Kidney (tissue), 14 donors: ENCODE measurements around the gene RPL10. TPM values are rescaled to one million over a fixed set of nuclear protein-coding genes. Genes with fewer than 3 reads are reported as not detected.
A peak's percentile ranks its signal among the peaks of the same experiment; 100 is the strongest.

Source experiments
- DNase-seq, 5 donors: peaks; one replicate each; pipeline ENCODE4 v3.0.0-alpha.2; 2013 to 2020
- FAIRE-seq: peaks from 2 replicates; lab custom pipeline; 2012; peaks lifted over from hg19 to GRCh38; lab: Jason Lieb, UNC
- H3K27ac ChIP-seq, 2 donors: one replicate each; pipeline ENCODE4 v1.7.0; 2013; ENCODE audit warnings: low read depth in 2 of 2, low read length in 2 of 2, inconsistent platforms in 1 of 2
- H3K27me3 ChIP-seq: one replicate; pipeline ENCODE4 v1.7.1; 2013; ENCODE audit warnings: low read length, inconsistent platforms; ENCODE audit not compliant: control insufficient read depth, insufficient read depth
- H3K36me3 ChIP-seq, 3 donors: one replicate each; pipeline versions ENCODE4 v1.7.0 to v1.7.1; 2013; ENCODE audit warnings: low read length in 3 of 3, control low read depth in 1 of 3, inconsistent platforms in 1 of 3; ENCODE audit not compliant: insufficient read depth in 3 of 3, control insufficient read depth in 2 of 3
- H3K4me1 ChIP-seq, 3 donors: one replicate each; pipeline versions ENCODE4 v1.7.0 to v1.7.1; 2013; ENCODE audit warnings: low read length in 3 of 3, inconsistent platforms in 1 of 3, low read depth in 1 of 3; ENCODE audit not compliant: control insufficient read depth in 2 of 3, insufficient read depth in 2 of 3
- H3K4me3 ChIP-seq, 3 donors: one replicate each; pipeline versions ENCODE4 v1.7.0 to v1.8.1; 2013; ENCODE audit warnings: low read length in 3 of 3, control low read depth in 1 of 3, inconsistent platforms in 1 of 3
- H3K9ac ChIP-seq, 3 donors: one replicate each; pipeline versions ENCODE4 v1.7.0 to v1.7.1; 2013; ENCODE audit warnings: low read length in 3 of 3, control low read depth in 1 of 3, inconsistent platforms in 1 of 3
- H3K9me3 ChIP-seq, 3 donors: one replicate each; pipeline versions ENCODE4 v1.7.0 to v1.7.1; 2013; ENCODE audit warnings: low read length in 3 of 3, control low read depth in 1 of 3, inconsistent platforms in 1 of 3; ENCODE audit not compliant: control insufficient read depth in 2 of 3, insufficient read depth in 1 of 3
- CTCF ChIP-seq: IDR thresholded peaks from 3 replicates; pipeline ENCODE4 v1.5.1; 2012; ENCODE audit warnings: mild to moderate bottlenecking, moderate library complexity, borderline replicate concordance; ENCODE audit not compliant: insufficient read depth; ENCODE audit errors: extremely low read depth
- intact Hi-C: fragments of 100-400 bp; cut with DNase I; formaldehyde crosslinking; loops from one replicate; pipeline ENCODE4 v1.11.1; 2022
- polyA plus RNA-seq: library from polyadenylated mRNA; stranded (reverse); fragments of 350-450 nt; fragmentation: Illumina TruSeq; extraction: RNeasy Lipid Tissue Mini Kit (QIAGEN cat#74804); gene quantifications from one replicate; pipeline ENCODE4 v1.2.3, GENCODE V29; 2014; ENCODE audit warnings: low read depth, low replicate concordance; ENCODE audit not compliant: insufficient read depth
- total RNA-seq: library from RNA; stranded (reverse); fragmentation: NEBNext Ultra II Directional; extraction: Animal tissue kit (Norgen Biotek cat#: 25700); gene quantifications from one replicate; pipeline ENCODE4 v1.2.1, GENCODE V29; 2021
- donor health status: control.
- donor health status: control.
- donor health status: control.
- donor health status: control.
- donor health status: control.
- donor health status: DM: yes; HTN: yes; CAD: no.
- donor health status: Normal renal cell carcinoma (clear cell type).

The RPL10 gene
- total and polyA plus RNA-seq, 2 donors from 2014 or later: 2,684 to 2,858 TPM

- DNase-seq (peak in 4 of 5 donors; percentile 18 to 99 (median 68)), FAIRE-seq (no peak)
- Histone ChIP-seq H3K27ac (peak overlapping the region; percentile 91 to 92), H3K9me3 (no peaks in the 10 kb centered on the region), H3K9ac (peak overlapping the region in 2 of 3 donors; percentile 16 to 65), H3K4me1 (peaks cover 0 to 16% (median 0%) of the 10 kb centered on the region in 3 donors), H3K27me3 (no peaks in the 10 kb centered on the region), H3K4me3 (peak overlapping the region in 2 of 3 donors; percentile 6 to 35), H3K36me3 (peaks cover 0 to 2% (median 0%) of the 10 kb centered on the region in 3 donors)
- intact Hi-C loops: no loop called here
- TF ChIP-seq CTCF: no peak
Measured at GRCh38 chrX:154378059-154378798, 19.9 kb upstream of the RPL10 start.

DNA sequence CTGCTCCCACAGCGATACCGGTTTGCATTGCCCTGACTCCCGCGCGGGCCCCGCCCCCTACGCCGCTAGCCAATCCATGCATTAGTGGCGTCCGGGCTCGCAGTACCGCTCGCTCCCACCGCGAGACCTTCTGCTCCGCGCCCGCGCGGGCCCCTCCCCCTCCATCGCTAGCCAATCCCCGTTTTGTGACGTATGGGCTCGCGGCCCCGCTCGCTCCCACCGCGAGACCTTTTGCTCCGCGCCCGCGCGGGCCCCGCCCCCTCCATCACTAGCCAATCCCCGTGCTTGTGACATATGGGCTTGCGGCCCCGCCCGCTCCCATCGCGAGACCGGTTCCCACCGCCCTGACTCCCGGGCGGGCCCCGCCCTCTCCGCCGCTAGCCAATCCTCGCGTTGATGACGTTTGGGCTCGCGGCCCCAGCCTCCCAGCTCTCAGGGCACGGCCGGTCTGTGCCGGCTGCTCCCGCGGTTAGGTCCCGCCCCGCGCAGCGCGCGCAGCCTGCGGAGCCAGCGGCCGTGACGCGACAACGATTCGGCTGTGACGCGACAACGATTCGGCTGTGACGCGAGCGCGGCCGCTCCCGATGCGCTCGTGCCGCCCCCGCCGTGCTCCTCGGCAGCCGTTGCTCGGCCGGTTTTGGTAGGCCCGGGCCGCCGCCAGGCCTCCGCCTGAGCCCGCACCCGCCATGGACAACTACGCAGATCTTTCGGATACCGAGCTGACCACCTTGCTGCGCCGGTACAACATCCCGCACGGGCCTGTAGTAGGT lies 19.2 kb upstream of the RPL10 start, which contains the start of gene EMD:
Gene EMD, plus strand, starts transcription at position 497 of the 770 bp plus-strand sequence. Its CDS starts 190 bp downstream, at position 687.
- peaks cover 0 to 11% (median 0%) of the 10 kb centered on the region in 3 donors for H3K4me1 ChIP-seq
- TF ChIP-seq CTCF: no peak
- peak within 1 kb of the TSS; percentile 51 to 87 (median 77) for H3K9ac ChIP-seq
- peak; percentile 98 to 99 (median 99) for DNase-seq
- H3K27me3 ChIP-seq: no peaks in the 10 kb centered on the region
- peak; percentile 99 for FAIRE-seq
- H3K27ac ChIP-seq: peak within 1 kb of the TSS; percentile 93 to 94
- H3K9me3 ChIP-seq: no peaks in the 10 kb centered on the region
- peaks cover 0 to 2% (median 0%) of the 10 kb centered on the region in 3 donors for H3K36me3 ChIP-seq
- intact Hi-C loops: no loop called here
- H3K4me3 ChIP-seq: peak within 1 kb of the TSS; percentile 60 to 77 (median 69)

DNA sequence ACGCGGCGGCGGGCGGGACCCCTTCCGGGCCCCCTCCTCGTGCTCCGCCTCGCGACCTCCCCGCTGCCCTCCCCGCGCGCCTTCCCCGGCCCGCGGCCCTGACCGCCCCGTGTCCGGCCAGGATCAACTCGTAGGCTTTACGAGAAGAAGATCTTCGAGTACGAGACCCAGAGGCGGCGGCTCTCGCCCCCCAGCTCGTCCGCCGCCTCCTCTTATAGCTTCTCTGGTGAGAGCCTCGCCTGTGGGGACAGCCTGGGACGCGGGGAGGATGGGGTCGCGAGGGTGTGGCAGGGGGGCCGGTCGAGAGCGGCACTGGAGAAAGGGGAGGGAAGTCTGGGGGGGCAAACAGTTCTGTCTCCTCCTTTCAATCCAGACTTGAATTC lies 18.6 kb upstream of the RPL10 start:
- intact Hi-C loops: no loop called here
- H3K9me3 ChIP-seq: no peaks in the 10 kb centered on the region
- FAIRE-seq (no peak), DNase-seq (peak in 1 of 5 donors; percentile 22)
- peak overlapping the region; percentile 93 to 94 for H3K27ac ChIP-seq
- peaks cover 0 to 2% (median 0%) of the 10 kb centered on the region in 3 donors for H3K36me3 ChIP-seq
- TF ChIP-seq CTCF: no peak
- peak overlapping the region; percentile 60 to 77 (median 69) for H3K4me3 ChIP-seq
- H3K9ac ChIP-seq: peak overlapping the region; percentile 51 to 87 (median 77)
- peaks cover 0 to 10% (median 0%) of the 10 kb centered on the region in 3 donors for H3K4me1 ChIP-seq
- no peaks in the 10 kb centered on the region for H3K27me3 ChIP-seq
